HepG2 (cell line): Measurements from ENCODE around the gene SLC34A3. TPM values are rescaled to one million over a fixed set of nuclear protein-coding genes. Genes with fewer than 3 reads are reported as not detected.

Experiments used
- CHD2 ChIP-seq: IDR thresholded peaks from 2 replicates; pipeline ENCODE4 v1.6.1; 2011; ENCODE audit warnings: low read depth, low read length, improper control_type of control experiment
- FOXK2 ChIP-seq: fragments of 450-650 bp; IDR thresholded peaks from 2 replicates; pipeline ENCODE4 v1.6.1; 2016
- NFE2L2 ChIP-seq: fragments of 150-350 bp; IDR thresholded peaks from 2 replicates; pipeline ENCODE4 v1.6.1; 2014; ENCODE audit warnings: low read length
- NFIC ChIP-seq: IDR thresholded peaks from 2 replicates; pipeline ENCODE4 v1.6.1; 2012; ENCODE audit warnings: mild to moderate bottlenecking, low read length, inconsistent platforms
- REPIN1 ChIP-seq: sonication (generic); formaldehyde crosslinking; IDR thresholded peaks from 2 replicates; pipeline ENCODE4 v1.8.0; 2022; ENCODE audit warnings: missing genetic modification reagents, low read depth, mild to moderate bottlenecking, borderline replicate concordance
- SNAPC5 ChIP-seq: sonication (generic); formaldehyde crosslinking; IDR thresholded peaks from 2 replicates; pipeline ENCODE4 v1.8.1; 2023; ENCODE audit warnings: mild to moderate bottlenecking, missing genetic modification reagents, borderline replicate concordance
- STAT6 ChIP-seq: sonication (generic); formaldehyde crosslinking; IDR thresholded peaks from 2 replicates; pipeline ENCODE4 v1.4.0; 2020; ENCODE audit warnings: missing genetic modification reagents, mild to moderate bottlenecking, borderline replicate concordance
- TFDP2 ChIP-seq: sonication (generic); formaldehyde crosslinking; IDR thresholded peaks from 2 replicates; pipeline ENCODE4 v1.4.0; 2020; ENCODE audit warnings: missing genetic modification reagents
- ZBTB44 ChIP-seq: sonication (generic); formaldehyde crosslinking; IDR thresholded peaks from 2 replicates; pipeline ENCODE4 v1.4.0; 2020; ENCODE audit warnings: missing genetic modification reagents
- ZNF44 ChIP-seq: sonication (generic); formaldehyde crosslinking; IDR thresholded peaks from 2 replicates; pipeline ENCODE4 v1.5.1; 2020; ENCODE audit warnings: mild to moderate bottlenecking, missing genetic modification reagents
- ZNF503 ChIP-seq: sonication (generic); formaldehyde crosslinking; IDR thresholded peaks from 2 replicates; pipeline ENCODE4 v1.4.0; 2020; ENCODE audit warnings: missing genetic modification reagents
- ZNF530 ChIP-seq: sonication (generic); formaldehyde crosslinking; IDR thresholded peaks from 2 replicates; pipeline ENCODE4 v1.5.0; 2020; ENCODE audit warnings: low read depth, mild to moderate bottlenecking, missing genetic modification reagents
- ZNF646 ChIP-seq: sonication (generic); formaldehyde crosslinking; IDR thresholded peaks from 2 replicates; pipeline ENCODE4 v1.9.0; 2021; ENCODE audit warnings: mild to moderate bottlenecking, missing genetic modification reagents
- polyA plus RNA-seq, 8 experiments: library from polyadenylated mRNA; depleted of rRNA in 3 of 8; stranded (reverse) in 7 of 8; unstranded in 1 of 8; fragments of >200 nt; fragmentation: Illumina TruSeq in 4 of 8; extraction: Trizol in 4 of 8; gene quantifications; 2 replicates each; pipeline versions ENCODE4 v1.2.1 to v1.2.3, GENCODE V29; 2011 to 2016; ENCODE audit warnings: low read depth in 4 of 8, missing spikeins in 1 of 8, mixed read lengths in 1 of 8; ENCODE audit not compliant: insufficient read depth in 1 of 8
- total RNA-seq, 5 experiments: library from RNA; depleted of rRNA; stranded (reverse); fragments of >200 nt; fragmentation: Illumina TruSeq; extraction: Trizol; gene quantifications; 2 replicates each; pipeline ENCODE4 v1.2.3, GENCODE V29; 2016; ENCODE audit warnings: low read depth in 1 of 5

Gene SLC34A3
- total and polyA plus RNA-seq, 2 of the 13 experiments (the other 11 are each of a cell fraction or from before 2014, with no cell fraction given): 0.07 to 1.0 TPM

GRCh38 chr9:137200311-137201204 lies 30.1 kb upstream of the SLC34A3 start, which contains the start of gene TPRN (continued):
- no peak for TF ChIP-seq ZNF646 (CRISPR knock-in tag)
- no peak for TF ChIP-seq FOXK2
- TF ChIP-seq REPIN1: peak; percentile 84; the same call in 1 of the 2 replicates
- TF ChIP-seq TFDP2: peak; percentile 78
- no peak for TF ChIP-seq NFIC
- TF ChIP-seq ZNF530 (CRISPR knock-in tag): no peak
- TF ChIP-seq ZBTB44 (CRISPR knock-in tag): no peak
- TF ChIP-seq STAT6 (CRISPR knock-in tag): 0 out of 2 replicates have a peak, but pooled peaks have one; percentile 47
- no peak for TF ChIP-seq CHD2
- TF ChIP-seq ZNF503 (CRISPR knock-in tag): peak; percentile 42; the same call in 1 of the 2 replicates
- TF ChIP-seq SNAPC5 (CRISPR knock-in tag): no peak
- TF ChIP-seq ZNF44: peak; percentile 83; the same call in 1 of the 2 replicates
- TF ChIP-seq NFE2L2: no peak
